ENCODE measurements around the gene GRM5.
"Not testable (repeated sequence)": the region's sequence is repeated elsewhere in the genome, so short reads cannot be mapped to it uniquely, and the experiment has no call there.

Gene GRM5

GRCh38 chr11:89052220-89052619 lies 13.6 kb downstream of the GRM5 start:
- Histone ChIP-seq H3K27ac (ENCODE audit: low read depth, low read length, severe bottlenecking) (no peak overlapping the region), H3K9me3 (ENCODE audit: control insufficient read depth, low read length) (no peaks in the 10 kb centered on the region)
- WGBS, 2 experiments (ENCODE audit: insufficient coverage in 2 of 2) = no CpG with 5 or more reads among the region's 4 CpGs

GRCh38 chr11:89047159-89047558 lies 18.6 kb downstream of the GRM5 start:
- not testable (repeated sequence) for H3K27ac ChIP-seq (ENCODE audit: low read depth, low read length, severe bottlenecking); H3K4me1 ChIP-seq (ENCODE audit: control insufficient read depth, insufficient read depth, low read length, poor library complexity, severe bottlenecking); H3K9me3 ChIP-seq (ENCODE audit: control insufficient read depth, low read length); H3K36me3 ChIP-seq (ENCODE audit: control insufficient read depth, insufficient read depth, low read length); H3K4me3 ChIP-seq (ENCODE audit: extremely low read depth, insufficient read depth, low read length, poor library complexity, severe bottlenecking)
- WGBS, 2 experiments (ENCODE audit: insufficient coverage in 2 of 2) = 90 to 92% methylated on average over 2 to 4 of the region's 4 CpGs

More at GRCh38 chr11:89052220-89052619, 13.6 kb downstream of the GRM5 start:
- H3K36me3 ChIP-seq (ENCODE audit: control insufficient read depth, insufficient read depth, low read length) = no peaks in the 10 kb centered on the region
- H3K4me3 ChIP-seq (ENCODE audit: extremely low read depth, insufficient read depth, low read length, poor library complexity, severe bottlenecking) = no peak overlapping the region
- H3K4me1 ChIP-seq (ENCODE audit: control insufficient read depth, insufficient read depth, low read length, poor library complexity, severe bottlenecking) = no peaks in the 10 kb centered on the region

GRCh38 chr11:89043861-89044588 lies 21.8 kb downstream of the GRM5 start:
- H3K4me1 ChIP-seq (ENCODE audit: control insufficient read depth, insufficient read depth, low read length, poor library complexity, severe bottlenecking); H3K36me3 ChIP-seq (ENCODE audit: control insufficient read depth, insufficient read depth, low read length); H3K9me3 ChIP-seq (ENCODE audit: control insufficient read depth, low read length); H3K4me3 ChIP-seq (ENCODE audit: extremely low read depth, insufficient read depth, low read length, poor library complexity, severe bottlenecking); H3K27ac ChIP-seq (ENCODE audit: low read depth, low read length, severe bottlenecking): not testable (repeated sequence)
- WGBS, 2 experiments (ENCODE audit: insufficient coverage in 2 of 2) = 81 to 87% methylated on average over 2 to 4 of the region's 6 CpGs

GRCh38 chr11:89029671-89030070 lies 36.1 kb downstream of the GRM5 start:
- H3K4me1 ChIP-seq (ENCODE audit: control insufficient read depth, insufficient read depth, low read length, poor library complexity, severe bottlenecking); H3K4me3 ChIP-seq (ENCODE audit: extremely low read depth, insufficient read depth, low read length, poor library complexity, severe bottlenecking); H3K27ac ChIP-seq (ENCODE audit: low read depth, low read length, severe bottlenecking); H3K36me3 ChIP-seq (ENCODE audit: control insufficient read depth, insufficient read depth, low read length); H3K9me3 ChIP-seq (ENCODE audit: control insufficient read depth, low read length): not testable (repeated sequence)
- no CpG with 5 or more reads among the region's 2 CpGs for WGBS, 2 experiments (ENCODE audit: insufficient coverage in 2 of 2)

GRCh38 chr11:89021339-89021738 lies 44.4 kb downstream of the GRM5 start:
- Histone ChIP-seq H3K27ac (ENCODE audit: low read depth, low read length, severe bottlenecking) (no peak overlapping the region), H3K36me3 (ENCODE audit: control insufficient read depth, insufficient read depth, low read length) (no peaks in the 10 kb centered on the region), H3K4me1 (ENCODE audit: control insufficient read depth, insufficient read depth, low read length, poor library complexity, severe bottlenecking) (no peaks in the 10 kb centered on the region), H3K9me3 (ENCODE audit: control insufficient read depth, low read length) (no peaks in the 10 kb centered on the region), H3K4me3 (ENCODE audit: extremely low read depth, insufficient read depth, low read length, poor library complexity, severe bottlenecking) (no peak overlapping the region)
- 80 to 100% methylated on average over 1 of the region's 2 CpGs for WGBS, 2 experiments (ENCODE audit: insufficient coverage in 2 of 2)

GRCh38 chr11:89019827-89020547 lies 45.8 kb downstream of the GRM5 start:
- not testable (repeated sequence) for H3K4me1 ChIP-seq (ENCODE audit: control insufficient read depth, insufficient read depth, low read length, poor library complexity, severe bottlenecking); H3K9me3 ChIP-seq (ENCODE audit: control insufficient read depth, low read length); H3K4me3 ChIP-seq (ENCODE audit: extremely low read depth, insufficient read depth, low read length, poor library complexity, severe bottlenecking); H3K36me3 ChIP-seq (ENCODE audit: control insufficient read depth, insufficient read depth, low read length); H3K27ac ChIP-seq (ENCODE audit: low read depth, low read length, severe bottlenecking)

GRCh38 chr11:89016214-89016613 lies 49.6 kb downstream of the GRM5 start:
- Histone ChIP-seq H3K4me1 (ENCODE audit: control insufficient read depth, insufficient read depth, low read length, poor library complexity, severe bottlenecking) (no peaks in the 10 kb centered on the region), H3K36me3 (ENCODE audit: control insufficient read depth, insufficient read depth, low read length) (no peaks in the 10 kb centered on the region), H3K27ac (ENCODE audit: low read depth, low read length, severe bottlenecking) (no peak overlapping the region), H3K9me3 (ENCODE audit: control insufficient read depth, low read length) (no peaks in the 10 kb centered on the region), H3K4me3 (ENCODE audit: extremely low read depth, insufficient read depth, low read length, poor library complexity, severe bottlenecking) (no peak overlapping the region)

- no CpG with 5 or more reads among the region's 1 CpG for WGBS, 2 experiments (ENCODE audit: insufficient coverage in 2 of 2)
- no peaks in the 10 kb centered on the region for H3K9me3 ChIP-seq (ENCODE audit: control insufficient read depth, low read length)
- no peaks in the 10 kb centered on the region for H3K4me1 ChIP-seq (ENCODE audit: control insufficient read depth, insufficient read depth, low read length, poor library complexity, severe bottlenecking)
- H3K27ac ChIP-seq (ENCODE audit: low read depth, low read length, severe bottlenecking) = no peak overlapping the region
- H3K4me3 ChIP-seq (ENCODE audit: extremely low read depth, insufficient read depth, low read length, poor library complexity, severe bottlenecking) = no peak overlapping the region
- no peaks in the 10 kb centered on the region for H3K36me3 ChIP-seq (ENCODE audit: control insufficient read depth, insufficient read depth, low read length)
These were observed 50.2 kb downstream of the GRM5 start for GRCh38 chr11:89015614-89016013.

- H3K27ac ChIP-seq (ENCODE audit: low read depth, low read length, severe bottlenecking); H3K4me1 ChIP-seq (ENCODE audit: control insufficient read depth, insufficient read depth, low read length, poor library complexity, severe bottlenecking); H3K9me3 ChIP-seq (ENCODE audit: control insufficient read depth, low read length); H3K36me3 ChIP-seq (ENCODE audit: control insufficient read depth, insufficient read depth, low read length); H3K4me3 ChIP-seq (ENCODE audit: extremely low read depth, insufficient read depth, low read length, poor library complexity, severe bottlenecking): not testable (repeated sequence)
These were observed 64.9 kb downstream of the GRM5 start for GRCh38 chr11:89000852-89001251.

GRCh38 chr11:88979641-88980040 lies 86.1 kb downstream of the GRM5 start:
- Histone ChIP-seq H3K4me1 (ENCODE audit: control insufficient read depth, insufficient read depth, low read length, poor library complexity, severe bottlenecking) (peaks cover 13% of the 10 kb centered on the region), H3K27ac (ENCODE audit: low read depth, low read length, severe bottlenecking) (peak overlapping the region; percentile 65), H3K36me3 (ENCODE audit: control insufficient read depth, insufficient read depth, low read length) (no peaks in the 10 kb centered on the region), H3K4me3 (ENCODE audit: extremely low read depth, insufficient read depth, low read length, poor library complexity, severe bottlenecking) (no peak overlapping the region), H3K9me3 (ENCODE audit: control insufficient read depth, low read length) (no peaks in the 10 kb centered on the region)
- WGBS, 2 experiments (ENCODE audit: insufficient coverage in 2 of 2) = 56% methylated on average over 2 of the region's 2 CpGs; no CpG with 5 or more reads in 1 of the 2 experiments

GRCh38 chr11:88978992-88979391 lies 86.8 kb downstream of the GRM5 start:
- not testable (repeated sequence) for H3K36me3 ChIP-seq (ENCODE audit: control insufficient read depth, insufficient read depth, low read length); H3K9me3 ChIP-seq (ENCODE audit: control insufficient read depth, low read length); H3K4me3 ChIP-seq (ENCODE audit: extremely low read depth, insufficient read depth, low read length, poor library complexity, severe bottlenecking)
- Histone ChIP-seq H3K27ac (ENCODE audit: low read depth, low read length, severe bottlenecking) (peak overlapping the region; percentile 65), H3K4me1 (ENCODE audit: control insufficient read depth, insufficient read depth, low read length, poor library complexity, severe bottlenecking) (peaks cover 13% of the 10 kb centered on the region)
- no CpG with 5 or more reads among the region's 3 CpGs for WGBS, 2 experiments (ENCODE audit: insufficient coverage in 2 of 2)
